ENCODE data around the gene KCTD18.

- TF ChIP-seq CTCF (IDR thresholded peaks at IDR 0.05; ENCODE audit: low read depth, low read length) (no peak), POLR2A (IDR thresholded peaks at IDR 0.05; ENCODE audit: extremely low read depth, insufficient read length) (no peak), MYC (IDR thresholded peaks at IDR 0.05; ENCODE audit: low read depth, low read length) (no peak)
Observed at GRCh38 chr2:200538139-200538538, 28.3 kb upstream of the KCTD18 start.

Data from NB4 (cell line).